Right atrium auricular region (tissue), 2 donors: ENCODE results near the gene PRKCZ. TPM values are rescaled to one million over a fixed set of nuclear protein-coding genes. Genes with fewer than 3 reads are reported as not detected.

Experiments
- DNase-seq: peaks from one replicate; pipeline ENCODE4 v3.0.0-alpha.2; 2019; ENCODE audit warnings: low spot score
- H3K27ac ChIP-seq, 2 donors: fragments of 200-600 bp; sonication (generic); 1 replicate in 1 of 2; 2 replicates in 1 of 2; pipeline ENCODE4 v1.5.1; 2016 to 2019
- H3K27me3 ChIP-seq, 2 donors: fragments of 200-600 bp; sonication (generic); one replicate each; pipeline versions ENCODE4 v1.5.1 to v1.6.0; 2017 to 2019
- H3K36me3 ChIP-seq: fragments of 200-600 bp; sonication (generic); one replicate; pipeline ENCODE4 v1.5.1; 2016
- H3K4me1 ChIP-seq, 2 donors: fragments of 200-600 bp; sonication (generic); one replicate each; pipeline versions ENCODE4 v1.5.1 to v1.6.0; 2017 to 2019
- H3K4me3 ChIP-seq, 2 donors: fragments of 200-600 bp; sonication (generic); 1 replicate in 1 of 2; 2 replicates in 1 of 2; pipeline ENCODE4 v1.5.1; 2017 to 2019; ENCODE audit warnings: mild to moderate bottlenecking in 1 of 2, moderate library complexity in 1 of 2
- H3K9me3 ChIP-seq, 2 donors: fragments of 200-600 bp; sonication (generic); one replicate each; pipeline ENCODE4 v1.5.1; 2019
- total RNA-seq, 2 donors: library from RNA; depleted of rRNA; stranded (reverse); fragments of >200 nt; gene quantifications; one replicate each; pipeline ENCODE4 v1.1.0, GENCODE V29; 2016
- TF ChIP-seq, protein P1 (sequence below), 2 donors: fragments of 200-600 bp; sonication (generic); IDR thresholded peaks; one replicate each; pipeline ENCODE4 v1.5.1; 2019; ENCODE audit warnings: antibody characterized with exemption in 2 of 2

The PRKCZ gene
- total RNA-seq, 2 donors from 2014 or later: 15.3 to 16.4 TPM

DNA sequence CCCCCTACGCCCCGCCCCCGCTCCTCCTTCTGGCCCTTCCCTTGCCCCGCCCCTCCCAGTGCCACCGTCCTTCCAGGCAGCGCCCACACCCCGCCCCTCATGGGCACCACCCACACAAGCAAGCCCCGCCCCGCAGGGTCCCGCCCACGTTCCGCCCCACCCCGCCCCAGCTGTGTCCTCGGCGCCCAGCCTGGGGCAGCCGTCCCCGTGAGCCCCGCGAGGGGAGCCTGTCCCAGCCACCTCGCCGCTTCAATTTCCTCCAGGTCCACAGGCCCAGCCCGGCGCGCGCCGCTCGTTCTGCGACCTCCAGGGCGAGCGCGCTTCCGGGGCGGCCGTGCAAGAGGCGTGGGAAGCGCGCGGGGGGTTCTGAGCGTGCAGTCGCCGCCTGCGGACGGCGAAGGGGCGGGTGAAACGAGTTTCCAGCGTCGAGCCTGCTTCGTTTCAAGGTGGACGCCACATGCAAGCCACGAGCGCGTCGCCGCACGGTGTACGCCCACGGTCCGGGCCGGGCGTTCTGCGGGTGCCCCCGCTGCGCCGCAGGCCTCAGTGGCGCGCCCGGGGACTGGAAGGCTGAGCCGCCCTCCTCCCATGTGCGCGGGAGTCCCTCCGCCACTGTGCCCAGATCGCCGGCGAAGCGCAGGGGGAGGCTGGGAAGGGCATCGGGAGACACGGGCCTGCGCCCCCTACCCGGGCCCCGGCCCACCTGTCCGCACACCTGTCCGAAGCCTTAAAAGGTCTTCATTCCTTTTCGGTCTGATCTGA is 155.2 kb downstream of the PRKCZ start:
- H3K4me1 ChIP-seq: peaks cover 0 to 75% of the 10 kb centered on the region in 2 donors
- H3K4me3 ChIP-seq: peak overlapping the region; percentile 40 to 61
- H3K27ac ChIP-seq: peak overlapping the region; percentile 88 to 95
- DNase-seq: peak; percentile 97
- H3K27me3 ChIP-seq: no peaks in the 10 kb centered on the region
- no peaks in the 10 kb centered on the region for H3K36me3 ChIP-seq
- TF ChIP-seq, protein P1, sequence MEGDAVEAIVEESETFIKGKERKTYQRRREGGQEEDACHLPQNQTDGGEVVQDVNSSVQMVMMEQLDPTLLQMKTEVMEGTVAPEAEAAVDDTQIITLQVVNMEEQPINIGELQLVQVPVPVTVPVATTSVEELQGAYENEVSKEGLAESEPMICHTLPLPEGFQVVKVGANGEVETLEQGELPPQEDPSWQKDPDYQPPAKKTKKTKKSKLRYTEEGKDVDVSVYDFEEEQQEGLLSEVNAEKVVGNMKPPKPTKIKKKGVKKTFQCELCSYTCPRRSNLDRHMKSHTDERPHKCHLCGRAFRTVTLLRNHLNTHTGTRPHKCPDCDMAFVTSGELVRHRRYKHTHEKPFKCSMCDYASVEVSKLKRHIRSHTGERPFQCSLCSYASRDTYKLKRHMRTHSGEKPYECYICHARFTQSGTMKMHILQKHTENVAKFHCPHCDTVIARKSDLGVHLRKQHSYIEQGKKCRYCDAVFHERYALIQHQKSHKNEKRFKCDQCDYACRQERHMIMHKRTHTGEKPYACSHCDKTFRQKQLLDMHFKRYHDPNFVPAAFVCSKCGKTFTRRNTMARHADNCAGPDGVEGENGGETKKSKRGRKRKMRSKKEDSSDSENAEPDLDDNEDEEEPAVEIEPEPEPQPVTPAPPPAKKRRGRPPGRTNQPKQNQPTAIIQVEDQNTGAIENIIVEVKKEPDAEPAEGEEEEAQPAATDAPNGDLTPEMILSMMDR (IDR thresholded peaks at IDR 0.05): peak in 1 of 2 donors; percentile 27
- H3K9me3 ChIP-seq: no peaks in the 10 kb centered on the region

DNA sequence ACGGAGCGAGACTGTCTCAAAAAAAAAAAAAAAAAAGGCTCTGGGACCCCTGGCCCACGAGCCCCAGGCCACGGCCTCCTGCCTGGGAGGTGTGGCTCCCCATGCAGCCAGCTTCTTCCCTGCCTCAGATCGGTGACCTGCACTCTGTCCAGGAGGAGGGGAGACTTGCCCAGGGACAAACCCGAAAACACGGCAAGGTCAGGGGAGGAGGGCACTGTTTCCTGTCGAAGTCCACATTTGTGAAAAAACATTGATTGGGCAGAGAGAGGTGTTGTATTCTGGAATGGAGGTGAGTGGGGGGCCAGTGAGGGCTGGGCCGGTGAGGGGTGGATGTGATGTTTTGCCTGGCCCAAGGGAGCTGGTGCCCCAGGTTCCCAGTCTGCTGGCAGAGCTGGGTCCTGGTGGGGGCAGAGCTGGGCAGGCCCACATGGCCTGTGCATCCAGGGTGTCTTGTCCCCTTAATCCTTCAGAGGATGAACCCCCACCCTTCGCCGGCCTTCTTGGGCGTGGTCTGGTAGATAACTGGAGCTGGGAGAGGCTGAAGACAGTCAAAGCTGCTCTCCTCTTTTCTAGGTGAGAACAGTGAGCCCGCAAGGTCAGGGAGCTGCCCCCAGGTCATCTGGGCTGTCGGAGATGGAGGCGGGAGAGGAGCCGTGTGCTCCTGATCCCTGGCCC is 156.7 kb downstream of the PRKCZ start:
- DNase-seq: no peak
- TF ChIP-seq, protein P1 (IDR thresholded peaks at IDR 0.05): no peak
- Histone ChIP-seq H3K4me3 (peak overlapping the region; percentile 1 to 35), H3K27me3 (no peaks in the 10 kb centered on the region), H3K4me1 (peaks cover 0 to 67% of the 10 kb centered on the region in 2 donors), H3K36me3 (no peaks in the 10 kb centered on the region), H3K27ac (peak overlapping the region; percentile 88 to 95), H3K9me3 (no peaks in the 10 kb centered on the region)

DNA sequence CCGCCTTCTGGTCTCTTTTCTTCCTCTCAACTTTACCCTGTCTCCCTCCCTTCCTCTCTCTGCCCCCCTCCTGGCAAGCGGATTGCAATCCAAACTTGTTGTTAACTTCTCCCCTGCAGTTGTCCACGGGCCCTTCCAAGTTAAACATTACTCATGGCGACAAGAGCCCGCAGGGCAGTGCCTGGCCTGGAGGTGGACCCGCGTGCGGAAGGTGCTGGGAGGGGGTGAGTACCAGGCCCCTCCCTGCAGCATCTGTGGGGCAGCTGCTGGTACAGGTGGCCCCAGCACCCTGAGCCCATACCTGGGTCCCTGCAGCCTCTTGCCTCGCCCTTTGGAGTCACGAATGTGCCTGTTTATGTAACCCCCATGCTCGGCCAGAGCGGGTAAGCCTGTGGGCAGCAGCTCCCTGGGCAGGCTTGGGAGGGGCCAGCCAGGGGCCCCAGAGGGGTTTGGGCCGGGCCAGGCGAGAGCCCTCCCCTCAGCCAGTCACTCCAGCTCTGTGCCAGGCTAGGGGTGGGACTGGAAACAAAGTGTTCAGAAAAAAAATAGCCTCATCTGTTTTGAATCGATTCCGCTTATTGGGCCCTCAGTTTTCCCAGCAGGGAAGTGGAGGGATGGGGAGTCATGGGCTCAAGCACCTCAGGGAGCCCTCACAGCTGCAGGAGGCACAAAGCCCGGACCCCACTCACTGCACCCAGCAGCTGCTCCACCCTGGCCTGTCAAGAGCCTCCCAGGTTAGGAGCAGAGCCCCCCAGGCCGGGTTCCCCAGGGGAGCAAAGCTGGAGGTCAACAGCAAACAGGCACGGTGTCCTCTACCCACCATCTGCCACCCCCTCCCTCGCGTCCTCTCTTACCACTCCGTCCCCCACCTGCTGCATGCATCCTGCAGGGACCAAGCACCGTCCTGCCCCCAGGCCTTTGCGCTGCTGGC is 158.4 kb downstream of the PRKCZ start:
- Histone ChIP-seq H3K27me3 (no peaks in the 10 kb centered on the region), H3K27ac (peak overlapping the region; percentile 88 to 95), H3K4me1 (peaks cover 0 to 77% of the 10 kb centered on the region in 2 donors), H3K36me3 (no peaks in the 10 kb centered on the region), H3K9me3 (no peaks in the 10 kb centered on the region), H3K4me3 (no peak overlapping the region)
- TF ChIP-seq, protein P1 (IDR thresholded peaks at IDR 0.05): no peak
- peak; percentile 89 for DNase-seq

DNA sequence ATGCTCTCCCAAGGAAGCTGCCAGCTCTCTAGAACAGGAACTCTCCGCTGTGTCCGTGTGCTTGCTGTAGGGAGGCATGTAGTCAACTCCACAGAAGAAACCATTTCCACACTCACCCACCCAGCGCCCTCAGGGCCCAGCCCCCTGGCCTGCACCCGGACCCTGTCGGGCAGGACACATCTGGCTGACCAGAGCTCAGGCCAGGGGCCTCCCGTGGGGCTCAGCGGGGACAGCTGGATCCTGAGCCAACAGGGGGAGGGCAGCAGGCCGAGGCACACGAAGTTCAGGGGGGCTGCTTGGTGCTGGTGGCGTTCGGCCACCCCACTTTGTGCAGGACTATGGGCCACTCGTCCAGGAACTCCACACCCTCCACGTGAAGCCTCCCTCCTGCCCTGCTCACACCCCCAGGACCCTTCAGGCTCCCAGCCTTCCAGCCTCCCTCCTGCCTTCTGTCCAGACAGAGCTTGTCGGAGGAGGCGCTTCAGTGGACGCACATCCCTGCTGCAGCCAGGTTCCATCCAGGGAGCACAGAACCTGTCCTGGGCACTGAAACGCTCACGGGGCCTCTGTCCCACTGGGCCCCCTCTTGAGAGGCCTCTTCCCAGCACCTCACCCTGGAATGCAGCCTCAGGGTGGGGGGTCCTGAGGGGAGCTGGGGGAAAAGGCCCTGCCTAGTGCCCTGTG is 159.3 kb downstream of the PRKCZ start:
- DNase-seq: no peak
- Histone ChIP-seq H3K36me3 (no peaks in the 10 kb centered on the region), H3K9me3 (no peaks in the 10 kb centered on the region), H3K4me3 (no peak overlapping the region), H3K4me1 (peaks cover 0 to 77% of the 10 kb centered on the region in 2 donors), H3K27ac (peak overlapping the region; percentile 88 to 95), H3K27me3 (no peaks in the 10 kb centered on the region)
- TF ChIP-seq, protein P1 (IDR thresholded peaks at IDR 0.05): no peak

DNA sequence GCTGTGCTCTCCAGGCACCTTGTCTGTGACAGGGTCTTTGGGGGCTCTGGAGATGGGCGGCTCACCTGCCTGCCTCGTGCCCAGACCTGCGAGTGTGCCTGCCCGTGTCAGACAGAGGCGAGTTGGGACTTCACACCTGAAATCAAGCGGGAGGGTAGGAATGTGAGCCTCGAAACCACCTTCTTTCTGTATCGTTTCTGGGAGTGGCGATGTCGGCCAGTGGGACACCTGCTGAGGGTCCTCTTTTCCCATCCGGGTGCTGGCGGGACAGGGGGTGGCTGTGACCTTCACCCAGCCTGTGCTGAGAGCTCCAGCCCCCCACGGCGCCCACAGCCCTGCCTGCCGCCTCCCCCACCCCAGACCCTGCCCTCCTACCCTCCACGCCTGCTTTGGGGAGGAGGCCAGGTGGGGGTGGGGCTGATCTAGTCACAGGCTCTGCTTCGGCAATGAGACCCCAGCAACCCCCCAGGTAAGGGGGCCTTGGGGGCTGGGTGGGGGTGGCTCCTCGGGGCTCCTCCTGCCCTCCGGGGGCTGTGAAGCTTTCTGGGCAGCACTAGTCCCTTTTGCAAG is 160.0 kb downstream of the PRKCZ start:
- Histone ChIP-seq H3K27ac (peak overlapping the region; percentile 88 to 95), H3K36me3 (no peaks in the 10 kb centered on the region), H3K4me3 (no peak overlapping the region), H3K27me3 (no peaks in the 10 kb centered on the region), H3K9me3 (no peaks in the 10 kb centered on the region), H3K4me1 (peaks cover 0 to 82% of the 10 kb centered on the region in 2 donors)
- TF ChIP-seq, protein P1 (IDR thresholded peaks at IDR 0.05): no peak
- DNase-seq: no peak
